HG03064 (cell line): ENCODE measurements around the gene SLC35E4.

Source experiments
- ATAC-seq: cut with Tn5 transposase; IDR thresholded peaks from one replicate; pipeline ENCODE4 v1.9.1; 2021; ENCODE audit warnings: low read depth; ENCODE audit not compliant: unreplicated experiment

The SLC35E4 gene

DNA sequence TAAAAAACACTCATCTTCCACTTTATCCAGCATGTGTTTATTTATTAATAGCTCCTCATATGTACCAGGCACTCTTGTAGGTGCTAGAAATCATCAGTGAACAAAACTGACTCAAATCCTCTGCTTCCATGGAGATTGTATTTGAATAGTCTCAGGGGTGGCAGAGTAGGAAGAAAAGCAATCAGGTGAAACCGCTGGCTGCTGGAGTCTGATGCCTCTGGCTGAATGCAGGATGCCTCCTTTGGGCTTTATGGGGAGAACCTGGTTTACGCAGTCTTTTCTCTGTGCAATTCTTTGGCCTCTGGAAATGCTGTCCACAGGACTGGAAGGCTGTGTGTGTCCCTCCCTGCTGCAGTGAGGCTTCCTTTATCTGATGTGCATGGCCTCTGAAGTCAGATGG lies 46.2 kb downstream of the SLC35E4 start:
- no peak for ATAC-seq

DNA sequence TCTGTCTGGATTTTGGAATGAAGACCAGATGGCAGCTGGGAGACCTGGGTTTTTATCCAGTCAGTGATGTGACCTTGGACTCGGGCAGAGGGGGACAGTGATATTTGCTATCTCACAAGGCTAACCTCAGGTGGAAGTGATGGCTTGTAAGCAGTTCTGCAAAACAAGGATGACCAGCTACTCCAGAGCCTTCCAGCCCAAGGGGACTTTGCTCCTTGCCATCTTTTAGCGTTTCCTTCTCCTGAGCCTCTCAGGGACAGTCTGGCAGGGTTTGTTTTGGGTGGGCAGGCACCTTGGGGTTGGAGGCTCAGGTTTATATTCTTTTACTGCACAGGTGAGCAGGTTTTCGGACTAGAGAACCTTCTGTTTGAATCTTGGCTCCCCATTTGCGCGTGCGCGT lies 49.6 kb downstream of the SLC35E4 start:
- no peak for ATAC-seq

DNA sequence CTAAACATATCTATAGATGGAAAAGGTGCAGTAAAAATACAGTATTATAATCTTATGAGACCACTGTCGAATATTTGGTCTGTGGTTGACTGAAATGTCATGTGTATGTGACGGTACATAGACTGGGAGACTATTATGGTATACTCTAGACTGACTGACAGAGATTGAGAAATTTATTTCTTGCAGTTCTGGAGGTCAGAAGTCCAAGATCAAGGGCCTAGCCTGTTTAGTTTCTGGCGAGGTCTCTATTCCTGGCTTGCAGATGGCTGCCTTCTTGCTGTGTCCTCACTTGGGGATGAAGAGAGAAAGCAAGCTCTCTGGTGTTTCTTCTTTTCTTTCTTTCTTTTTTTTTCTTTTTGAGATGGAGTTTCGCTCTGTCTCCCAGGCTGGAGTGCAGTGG lies 51.8 kb downstream of the SLC35E4 start:
- ATAC-seq = no peak

DNA sequence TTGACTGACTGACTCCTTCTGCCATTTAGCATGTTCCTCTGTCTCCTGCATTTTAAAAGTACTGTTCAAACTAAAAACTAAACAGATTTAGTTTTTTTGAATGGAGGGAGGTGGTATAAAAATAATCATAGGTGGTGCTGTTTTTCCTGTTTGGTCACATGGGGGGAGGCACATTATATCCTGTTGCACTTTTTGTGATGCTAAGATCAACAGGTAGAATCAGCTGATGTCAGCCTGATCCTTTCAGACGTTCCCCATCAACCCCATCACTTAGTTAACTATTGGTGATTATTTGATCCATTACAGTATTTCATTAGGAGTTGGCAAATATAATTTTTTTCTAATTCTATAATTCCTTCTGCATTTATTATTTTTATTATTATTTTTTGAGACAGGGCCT lies 54.0 kb downstream of the SLC35E4 start:
- no peak for ATAC-seq

DNA sequence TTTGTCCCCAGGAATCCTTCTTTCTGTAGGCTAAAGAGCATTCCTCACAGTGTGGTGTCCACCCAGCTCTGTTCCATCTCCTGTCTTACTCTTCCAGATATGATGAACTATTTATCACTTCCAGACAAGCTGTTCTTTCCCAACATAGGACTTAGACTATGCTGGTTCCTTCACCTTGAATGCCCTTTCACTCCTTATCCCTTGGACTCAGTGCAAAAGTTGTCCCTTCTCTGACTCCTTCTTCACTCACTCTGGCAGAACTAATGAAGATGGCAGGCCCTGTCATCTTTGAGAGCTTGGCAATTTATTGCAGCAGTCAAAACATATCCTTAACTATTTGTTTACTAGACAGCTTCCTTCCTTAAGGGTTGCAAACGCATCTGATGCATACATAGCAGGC lies 55.6 kb downstream of the SLC35E4 start:
- ATAC-seq = no peak

DNA sequence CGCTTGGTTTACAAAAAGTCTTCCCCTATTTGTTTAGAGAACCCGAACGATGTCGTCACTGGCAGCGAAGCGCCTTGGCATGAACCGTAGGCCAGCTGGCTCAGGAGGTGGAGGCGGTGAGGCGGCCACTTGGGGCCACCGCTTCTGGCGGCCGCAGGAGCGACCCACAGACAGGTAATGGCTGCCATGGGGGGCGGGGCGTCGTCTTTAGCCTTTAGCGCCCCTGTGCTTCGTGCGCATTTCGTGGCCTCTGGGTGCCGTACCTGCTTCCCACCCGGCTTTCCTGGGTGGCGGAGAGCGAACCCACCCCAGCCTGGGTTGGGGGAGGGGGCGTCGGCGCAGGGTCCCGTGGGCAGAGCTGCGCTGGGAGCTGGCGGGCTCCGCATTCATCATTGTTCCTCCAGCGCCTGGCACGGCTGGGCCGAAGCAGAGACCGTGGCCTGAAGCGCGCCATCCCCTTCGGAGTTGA lies 58.6 kb downstream of the SLC35E4 start:
- ATAC-seq = no peak

DNA sequence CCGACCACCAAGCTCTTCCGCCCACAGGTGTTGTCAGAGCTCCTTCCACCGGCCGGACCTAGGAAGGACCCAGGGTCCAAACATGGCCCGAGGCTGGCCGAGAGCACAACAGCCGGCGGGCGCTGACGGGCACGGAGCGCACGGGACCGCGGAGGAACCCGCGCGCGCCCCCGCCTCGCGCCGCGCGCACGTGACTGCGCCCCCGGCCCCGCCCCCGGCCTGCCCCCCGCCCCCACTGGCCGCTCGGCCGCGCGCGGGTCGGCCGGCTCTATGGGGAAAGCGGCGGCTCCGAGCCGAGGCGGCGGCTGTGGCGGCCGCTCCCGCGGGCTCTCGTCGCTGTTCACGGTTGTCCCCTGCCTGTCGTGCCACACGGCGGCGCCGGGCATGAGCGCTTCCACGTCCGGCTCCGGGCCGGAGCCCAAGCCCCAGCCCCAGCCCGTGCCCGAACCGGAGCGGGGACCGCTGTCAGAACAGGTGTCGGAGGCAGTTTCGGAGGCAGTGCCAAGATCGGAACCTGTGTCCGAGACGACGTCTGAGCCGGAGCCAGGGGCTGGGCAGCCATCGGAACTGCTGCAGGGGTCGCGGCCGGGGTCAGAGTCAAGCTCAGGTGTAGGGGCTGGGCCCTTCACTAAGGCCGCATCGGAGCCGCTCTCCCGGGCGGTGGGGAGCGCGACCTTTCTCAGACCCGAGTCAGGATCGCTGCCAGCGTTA lies 59.2 kb downstream of the SLC35E4 start, which contains the start of gene OSBP2:
Gene OSBP2, plus strand, starts transcription at position 235 of the 711 bp plus-strand sequence. Its CDS starts 36 bp downstream, at position 271.
- no peak for ATAC-seq

DNA sequence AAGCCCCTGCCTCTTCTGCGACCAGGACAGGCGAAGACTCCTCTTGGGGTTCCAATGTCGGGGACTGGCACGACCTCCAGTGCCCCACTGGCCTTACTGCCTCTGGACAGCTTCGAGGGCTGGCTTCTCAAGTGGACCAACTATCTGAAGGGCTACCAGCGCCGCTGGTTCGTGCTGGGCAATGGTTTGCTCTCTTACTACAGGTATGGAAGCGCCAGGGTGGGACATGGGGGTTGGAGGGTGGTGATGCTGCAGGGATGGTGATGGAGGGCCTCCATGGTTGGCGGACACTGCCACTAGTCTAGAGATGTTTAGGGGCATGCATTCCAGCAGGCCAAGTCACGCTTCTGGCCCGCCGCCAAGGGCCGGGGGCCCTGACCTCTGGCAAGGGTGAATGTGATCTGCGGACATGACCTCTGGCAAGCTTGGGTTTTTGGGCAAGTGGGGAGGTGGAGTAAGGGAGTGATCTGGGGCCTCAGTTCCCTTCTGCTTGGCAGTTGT lies 59.8 kb downstream of the SLC35E4 start:
- ATAC-seq = no peak

DNA sequence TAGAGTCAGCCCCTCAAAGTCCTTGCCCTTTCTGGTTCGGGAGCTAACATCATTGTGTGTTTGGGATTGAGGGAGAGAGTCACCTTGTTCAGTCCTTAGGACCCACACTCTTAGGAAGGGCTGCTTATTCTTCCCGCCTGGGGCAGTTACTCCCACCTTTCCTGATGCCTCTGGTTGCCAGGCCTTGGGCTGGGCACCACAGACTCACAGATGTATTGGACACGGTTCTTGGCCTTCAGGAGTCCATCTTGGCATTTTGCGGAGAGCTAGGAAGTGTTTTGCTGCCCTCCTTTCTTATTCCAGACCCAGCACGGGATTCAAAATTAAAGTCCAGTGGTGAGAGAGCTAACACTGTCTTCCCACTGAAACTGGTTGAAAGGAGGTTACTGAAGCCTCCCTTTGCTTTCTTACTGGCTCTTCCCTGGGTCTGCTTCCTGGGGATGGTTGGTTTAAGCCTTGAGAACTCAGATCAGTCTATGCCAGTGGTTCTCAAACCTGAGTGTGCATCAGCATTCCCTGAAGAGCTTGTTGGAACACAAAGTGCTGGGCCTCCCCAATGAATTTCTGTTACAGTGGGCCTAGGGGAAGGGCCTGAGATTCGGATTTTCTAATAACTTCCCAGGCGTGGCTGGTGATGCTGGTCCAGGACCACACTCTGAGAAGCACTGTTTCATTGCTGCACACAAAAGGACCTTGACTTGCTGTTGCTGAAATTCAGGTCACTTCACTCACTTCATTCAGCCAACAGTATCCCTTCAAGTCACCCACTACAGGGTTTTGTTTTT lies 60.5 kb downstream of the SLC35E4 start:
- ATAC-seq = no peak
